ENCODE results near the gene GANC.
"Not testable (repeated sequence)": the region's sequence is repeated elsewhere in the genome, so short reads cannot be mapped to it uniquely, and the experiment has no call there.

The GANC gene

DNA sequence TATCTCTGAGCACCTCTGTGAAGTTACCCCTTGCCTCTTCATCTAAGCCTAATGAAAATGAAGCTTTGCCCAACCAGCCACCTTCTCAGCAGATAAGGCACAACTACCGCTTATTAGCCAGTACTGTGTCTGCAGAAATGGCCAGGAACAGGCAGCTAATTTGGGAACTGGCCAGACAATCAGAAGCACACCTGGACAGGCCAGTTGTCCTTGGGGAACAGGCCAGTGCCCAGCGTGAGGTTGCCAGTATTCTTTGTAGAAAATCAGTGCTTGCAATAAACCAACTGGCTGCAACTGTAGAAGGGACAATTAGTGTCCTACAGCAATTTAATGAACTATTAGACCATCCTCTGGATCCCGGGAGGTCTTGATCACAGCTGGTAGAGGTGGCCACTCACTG is 10.7 kb downstream of the GANC start:
- DNase-seq (ENCODE audit: low read depth in 2 of 2, low spot score in 1 of 2) = no peak

DNA sequence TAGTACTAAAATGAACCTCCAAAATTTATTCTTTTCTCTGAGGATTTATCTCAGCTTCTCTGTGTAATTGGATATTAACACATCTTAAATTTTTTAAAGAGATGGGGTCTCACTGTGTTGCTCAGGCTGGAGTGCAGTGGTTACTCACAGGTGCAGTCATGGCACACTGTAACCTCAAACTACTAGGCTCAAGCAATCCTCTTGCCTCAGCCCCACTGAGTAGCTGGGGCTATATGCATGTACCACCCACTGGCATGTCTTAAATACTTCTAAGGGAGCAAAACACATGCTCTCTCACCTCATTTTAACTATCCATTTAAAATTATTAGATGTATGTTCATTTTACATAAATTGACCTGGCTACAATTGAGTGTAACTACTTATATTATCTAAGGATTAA is 11.6 kb downstream of the GANC start:
- no peak for DNase-seq (ENCODE audit: low read depth in 2 of 2, low spot score in 1 of 2)

DNA sequence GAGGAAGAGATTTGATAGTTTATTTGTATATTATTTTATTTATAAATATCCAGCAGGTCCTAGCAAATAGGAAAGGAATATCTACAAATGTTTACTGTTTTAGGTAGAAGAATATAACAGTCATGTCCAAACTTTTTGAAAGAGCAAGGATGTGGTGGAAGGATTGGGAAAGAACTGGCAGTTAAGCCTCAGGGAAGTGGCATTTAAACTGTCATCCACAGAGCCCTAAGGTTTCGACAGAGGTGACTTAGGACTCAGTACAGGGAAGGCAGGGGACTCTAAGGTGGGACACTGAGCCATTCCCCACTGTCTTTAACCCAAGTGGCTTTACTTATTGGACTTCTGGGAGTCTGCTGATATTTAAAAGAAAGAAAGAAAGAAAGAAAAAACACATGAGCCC is 12.0 kb downstream of the GANC start:
- no peak for DNase-seq (ENCODE audit: low read depth in 2 of 2, low spot score in 1 of 2)

DNA sequence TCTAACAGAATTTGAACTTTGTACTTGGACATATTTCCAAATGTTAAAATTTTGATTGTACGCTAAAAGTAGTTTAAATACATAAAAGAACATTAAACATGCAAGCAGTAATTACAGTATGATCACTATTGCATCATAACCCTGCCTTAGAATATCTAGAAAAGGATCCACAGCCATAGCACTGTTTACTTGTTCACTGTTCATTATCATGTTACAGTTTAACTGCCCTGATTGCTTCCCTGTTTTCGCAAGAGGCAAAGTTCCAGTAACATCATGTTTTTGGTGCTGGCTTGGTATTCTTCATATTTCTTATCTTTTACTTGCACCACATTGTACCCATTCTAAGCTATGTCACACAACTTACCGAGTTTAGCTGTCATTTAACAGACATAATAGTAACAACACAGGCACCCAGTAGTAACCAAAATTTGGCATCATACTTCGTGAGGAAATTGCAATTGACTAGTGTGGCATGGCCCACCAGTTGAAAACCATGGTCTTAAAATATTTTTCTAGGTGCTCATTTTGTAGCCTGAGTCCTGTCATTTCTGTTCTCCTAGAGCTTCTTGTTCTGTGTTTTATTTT is 13.5 kb downstream of the GANC start:
- no peak for DNase-seq (ENCODE audit: low read depth in 2 of 2, low spot score in 1 of 2)

DNA sequence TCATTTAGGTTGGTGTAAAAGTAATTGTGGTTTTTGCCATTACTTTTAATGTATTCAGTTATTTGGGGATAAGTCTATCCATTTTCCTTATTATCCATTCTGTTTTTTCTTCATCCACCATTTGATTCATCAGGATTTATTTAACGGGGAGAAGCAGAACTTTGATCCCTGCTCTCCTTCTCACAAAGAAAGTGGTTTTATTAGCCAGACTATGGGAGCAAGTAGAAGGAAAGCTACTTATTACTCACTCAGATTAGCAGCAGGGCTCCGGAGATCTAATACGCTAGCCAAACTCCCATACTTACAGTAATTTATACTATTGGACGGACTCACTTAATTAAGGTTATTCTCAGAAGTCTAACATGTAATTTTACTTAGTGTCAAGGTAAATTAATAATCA is 14.9 kb downstream of the GANC start:
- no peak for DNase-seq (ENCODE audit: low read depth in 2 of 2, low spot score in 1 of 2)

DNA sequence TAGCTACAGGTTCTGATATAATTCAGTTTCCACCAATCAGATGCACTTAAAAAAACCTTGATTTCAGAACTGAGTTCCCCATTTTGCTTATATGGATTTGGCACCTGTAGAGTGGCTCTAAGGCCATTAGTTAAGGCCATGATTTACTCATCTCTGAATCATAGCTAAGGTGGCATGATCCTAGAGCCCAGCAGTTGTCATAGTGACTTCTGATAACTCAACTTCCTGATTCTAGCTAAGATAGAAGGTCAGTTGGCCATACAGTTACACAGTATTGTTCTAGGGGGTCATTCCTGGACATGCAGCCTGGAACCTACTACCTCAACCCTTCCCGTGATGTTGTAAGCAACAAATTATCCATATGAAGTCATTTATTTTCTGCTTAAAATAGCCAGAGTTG is 16.2 kb downstream of the GANC start:
- DNase-seq (ENCODE audit: low read depth in 2 of 2, low spot score in 1 of 2) = no peak

DNA sequence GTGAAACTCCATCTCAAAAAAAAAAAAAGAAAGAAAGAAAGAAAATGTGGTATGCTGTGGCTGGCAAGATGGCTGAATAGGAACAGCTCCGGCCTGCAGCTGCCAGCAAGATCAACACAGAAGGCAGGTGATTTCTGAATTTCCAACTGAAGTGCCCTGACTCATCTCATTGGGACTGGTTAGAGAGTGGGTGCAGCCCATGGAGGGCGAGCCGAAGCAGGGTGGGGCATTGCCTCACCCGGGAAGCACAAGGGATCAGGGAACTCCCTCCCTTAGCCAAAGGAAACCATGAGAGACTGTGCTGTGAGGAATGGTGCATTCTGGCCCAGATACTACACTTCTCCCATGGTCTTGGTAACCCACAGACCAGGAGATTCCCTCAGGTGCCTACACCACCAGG is 28.0 kb downstream of the GANC start:
- DNase-seq (ENCODE audit: low read depth in 2 of 2, low spot score in 1 of 2) = not testable (repeated sequence)

DNA sequence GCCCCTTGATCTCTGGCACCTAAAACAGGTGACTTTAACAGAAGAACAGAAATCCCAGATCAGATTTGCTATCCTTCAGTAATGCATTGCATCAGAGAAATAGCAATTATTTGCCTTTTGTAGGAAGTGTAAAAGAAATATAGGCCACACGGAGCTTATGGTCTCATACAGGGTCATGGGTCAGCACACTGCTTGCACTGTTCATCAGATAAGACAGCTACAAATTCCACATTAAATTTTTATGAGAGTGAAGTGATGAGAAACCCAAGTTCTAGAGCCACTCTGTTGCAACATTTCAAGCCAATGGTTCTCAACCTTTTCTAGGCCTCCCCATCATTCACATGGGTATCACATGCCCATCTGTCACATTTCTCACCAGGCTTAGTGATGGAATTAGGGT is 33.7 kb downstream of the GANC start:
- no peak for DNase-seq (ENCODE audit: low read depth in 2 of 2, low spot score in 1 of 2)

DNA sequence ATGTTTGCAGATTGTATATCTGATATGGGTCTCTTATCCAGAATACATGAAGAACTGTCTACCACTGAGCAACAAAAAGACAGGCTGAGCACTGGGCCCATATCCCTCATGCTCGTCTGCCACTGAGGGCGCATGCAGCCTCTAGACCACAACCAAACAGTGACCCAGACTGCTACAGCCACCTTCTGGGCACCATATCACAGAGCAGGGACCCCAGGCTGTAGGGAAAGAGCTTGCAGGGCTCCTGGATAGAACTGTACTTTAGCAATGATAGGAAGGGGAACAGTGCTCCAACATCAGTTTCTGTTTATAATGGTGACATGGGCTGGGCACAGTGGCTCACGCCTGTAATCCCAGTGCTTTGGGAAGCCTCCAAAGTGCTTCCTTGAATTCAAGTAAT is 40.5 kb downstream of the GANC start:
- DNase-seq (ENCODE audit: low read depth in 2 of 2, low spot score in 1 of 2) = no peak

DNA sequence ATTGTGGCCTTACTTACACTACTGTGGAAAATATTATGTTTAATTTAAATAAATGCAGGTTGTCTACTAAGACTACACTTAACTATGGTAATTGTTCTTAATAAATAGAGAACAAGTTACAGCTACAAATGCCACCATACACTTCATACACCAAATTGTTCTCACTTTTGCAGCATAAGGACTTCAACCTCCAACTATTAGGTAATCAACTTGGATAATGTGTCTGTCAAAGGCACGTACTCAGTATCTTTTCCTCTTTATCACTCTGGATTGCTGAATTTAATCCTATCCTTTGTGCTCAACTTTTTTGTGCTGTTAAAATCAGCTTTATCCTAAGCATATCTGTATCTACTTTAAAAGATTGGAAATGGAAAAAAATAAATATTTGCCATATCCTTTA is 41.8 kb downstream of the GANC start:
- DNase-seq (ENCODE audit: low read depth in 2 of 2, low spot score in 1 of 2) = no peak

DNA sequence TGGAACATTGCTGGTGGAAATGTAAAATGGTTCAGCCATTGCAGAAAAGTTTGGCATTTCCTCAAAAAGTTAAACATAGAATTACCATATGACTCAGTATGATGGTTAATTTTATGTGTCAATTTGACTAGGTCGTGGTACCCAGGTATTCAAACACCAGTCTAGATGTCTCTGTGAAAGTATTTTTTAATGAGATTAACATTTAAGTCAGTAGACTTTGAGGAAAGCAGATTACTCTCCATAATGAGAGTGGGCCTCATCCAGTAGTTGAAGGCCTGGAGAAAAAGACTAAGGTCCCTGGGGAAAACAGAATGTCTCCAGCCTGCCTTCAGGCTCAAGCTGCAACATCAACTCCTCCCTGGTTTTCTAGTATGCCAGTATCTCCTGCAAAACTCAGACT is 42.5 kb downstream of the GANC start:
- DNase-seq (ENCODE audit: low read depth in 2 of 2, low spot score in 1 of 2) = no peak

DNA sequence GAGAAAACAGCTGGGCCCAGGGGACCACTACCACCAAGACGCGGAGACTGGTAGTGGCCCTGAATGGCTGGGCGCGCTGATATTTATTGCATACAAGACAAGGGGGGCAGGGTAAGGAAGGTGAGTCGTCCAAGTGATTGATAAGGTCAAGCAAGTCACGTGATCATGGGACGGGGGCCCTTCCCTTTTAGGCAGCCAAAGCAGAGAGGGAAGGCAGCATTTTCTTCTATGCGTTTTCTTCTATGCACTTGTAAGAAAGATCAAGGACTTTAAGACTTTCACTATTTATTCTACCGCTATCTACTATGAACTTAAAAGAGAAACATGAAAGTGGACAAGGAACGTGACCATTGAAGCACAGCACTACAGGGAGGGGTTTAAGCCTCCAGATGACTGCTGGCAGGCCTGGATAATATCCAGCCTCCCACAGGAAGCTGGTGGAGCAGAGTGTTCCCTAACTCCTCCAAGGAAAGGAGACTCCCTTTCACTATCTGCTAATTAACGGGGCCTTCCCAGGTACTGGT is 43.3 kb downstream of the GANC start:
- not testable (repeated sequence) for DNase-seq (ENCODE audit: low read depth in 2 of 2, low spot score in 1 of 2)

DNA sequence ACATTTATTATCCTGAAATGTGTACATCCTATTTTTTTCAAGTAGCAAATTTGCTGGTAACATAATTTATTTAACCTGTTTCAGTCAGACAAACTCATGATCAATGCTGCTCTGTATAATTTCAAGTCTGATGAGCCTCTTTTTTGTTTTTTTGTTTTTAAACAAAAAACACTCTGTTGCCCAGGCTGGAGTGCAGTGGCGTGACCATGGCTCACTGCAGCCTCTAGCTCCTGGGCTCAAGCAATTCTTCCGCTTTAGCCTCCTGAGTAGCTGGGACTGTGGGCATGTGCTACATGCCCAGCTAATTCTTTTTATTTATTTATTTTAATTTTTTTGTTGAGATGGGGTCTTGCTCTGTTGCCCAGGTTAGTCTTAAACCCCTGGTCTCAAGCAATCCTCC is 46.2 kb downstream of the GANC start:
- DNase-seq (ENCODE audit: low read depth in 2 of 2, low spot score in 1 of 2) = no peak

DNA sequence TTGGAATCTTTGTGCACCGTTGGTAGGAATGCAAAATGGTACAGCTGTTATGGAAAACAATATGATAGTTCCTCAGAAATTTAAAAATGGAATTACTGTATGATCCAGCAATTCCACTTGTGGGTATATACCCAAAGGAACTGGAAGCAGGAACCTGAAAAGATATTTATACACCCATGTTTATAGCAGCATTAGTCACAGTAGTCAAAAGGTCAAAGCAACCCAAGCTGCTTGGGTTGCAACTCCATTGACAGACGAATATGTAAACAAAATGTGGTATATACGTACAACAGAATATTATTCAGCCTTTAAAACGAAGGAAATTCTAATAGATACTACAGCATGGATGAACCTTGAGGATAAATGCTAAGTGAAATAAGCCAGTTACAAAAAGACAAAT is 51.3 kb downstream of the GANC start:
- DNase-seq (ENCODE audit: low read depth in 2 of 2, low spot score in 1 of 2) = no peak

DNA sequence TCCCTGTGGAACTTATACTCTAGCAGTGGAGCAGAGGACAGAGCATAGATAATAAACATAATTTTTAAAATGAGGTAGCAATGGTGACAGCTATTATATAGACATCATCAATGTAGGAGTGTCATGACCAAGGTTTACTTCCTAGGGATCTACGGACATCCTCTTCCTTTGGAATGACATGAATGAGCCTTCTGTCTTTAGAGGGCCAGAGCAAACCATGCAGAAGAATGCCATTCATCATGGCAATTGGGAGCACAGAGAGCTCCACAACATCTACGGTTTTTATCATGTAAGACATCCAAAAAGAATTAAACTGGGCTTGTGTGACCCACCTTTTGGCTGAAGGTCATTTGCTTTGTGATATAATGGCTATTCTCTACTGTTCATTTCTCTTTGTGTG is 56.2 kb downstream of the GANC start:
- no peak for DNase-seq (ENCODE audit: low read depth in 2 of 2, low spot score in 1 of 2)

DNA sequence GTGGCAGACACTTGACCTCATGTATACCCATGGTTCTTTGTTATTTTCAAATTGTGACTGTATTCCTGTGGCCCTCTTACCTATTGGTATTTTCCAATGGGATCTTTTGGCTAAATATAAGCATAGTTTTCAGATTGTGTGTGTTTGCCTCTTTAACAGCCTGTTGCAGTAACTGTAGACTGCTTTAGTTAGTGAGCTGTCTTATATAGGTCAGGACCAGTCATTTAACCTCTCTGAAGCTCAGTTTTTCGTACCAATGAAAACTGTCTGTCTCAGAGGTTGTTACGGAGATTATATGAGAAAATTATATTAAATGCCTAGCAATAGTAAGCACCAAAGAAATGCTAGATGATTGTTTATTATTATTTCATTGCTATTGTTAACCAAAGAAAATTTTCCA is 57.0 kb downstream of the GANC start:
- DNase-seq (ENCODE audit: low read depth in 2 of 2, low spot score in 1 of 2) = no peak

DNA sequence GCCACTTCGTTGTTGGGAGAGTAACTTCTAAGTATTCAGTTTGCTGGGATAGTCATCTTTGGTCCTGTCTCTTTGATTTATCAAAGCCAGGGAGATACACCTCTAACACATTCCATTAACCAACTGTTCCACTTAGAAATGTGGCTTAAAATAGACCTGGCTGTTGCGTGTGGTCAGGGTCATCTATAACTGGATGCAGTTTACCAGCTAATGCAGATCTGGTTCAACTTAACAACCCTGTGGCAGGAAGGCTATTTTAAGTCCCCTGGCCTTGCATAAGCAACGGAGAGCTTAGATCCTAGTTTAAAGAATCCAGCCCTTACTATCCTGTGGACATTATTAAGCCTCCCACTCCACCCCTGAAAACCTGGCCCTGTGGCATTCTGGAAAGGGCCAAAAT is 58.2 kb downstream of the GANC start:
- DNase-seq (ENCODE audit: low read depth in 2 of 2, low spot score in 1 of 2) = no peak

DNA sequence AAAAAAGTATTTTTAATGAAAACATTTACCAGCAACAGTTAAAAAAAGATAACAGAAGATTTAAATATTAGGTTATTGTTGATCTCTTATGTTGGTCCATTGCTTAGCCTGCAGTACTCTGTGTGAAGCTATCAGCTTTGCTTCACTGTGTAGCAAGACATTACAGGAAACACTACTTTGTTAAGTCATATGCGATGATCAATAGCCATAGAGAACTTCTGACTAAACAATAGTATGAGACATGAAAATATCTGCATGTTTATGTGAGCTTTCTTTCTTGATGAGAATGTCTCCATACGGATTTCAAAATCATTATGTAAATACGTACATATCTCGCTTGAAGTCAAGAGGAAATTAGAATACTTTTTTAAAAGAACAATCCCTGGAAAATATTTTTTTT is 59.3 kb downstream of the GANC start:
- DNase-seq (ENCODE audit: low read depth in 2 of 2, low spot score in 1 of 2) = no peak

DNA sequence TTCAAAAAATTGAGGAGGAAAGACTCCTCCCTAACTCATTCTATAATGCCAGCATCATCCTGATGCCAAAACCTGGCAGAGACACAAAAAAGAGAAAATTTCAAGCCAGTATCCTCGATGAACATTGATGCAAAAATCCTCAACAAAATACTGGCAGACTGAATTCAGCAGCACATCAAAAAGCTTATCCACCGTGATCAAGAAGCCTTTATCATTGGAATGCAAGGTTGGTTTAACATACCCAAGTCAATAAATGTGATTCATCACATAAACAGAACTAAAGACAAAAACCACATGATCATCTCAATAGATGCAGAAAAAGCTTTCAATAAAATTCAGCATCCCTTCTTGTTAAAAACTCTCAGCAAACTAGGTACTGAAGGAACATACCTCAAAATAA is 62.1 kb downstream of the GANC start:
- no peak for DNase-seq (ENCODE audit: low read depth in 2 of 2, low spot score in 1 of 2)

DNA sequence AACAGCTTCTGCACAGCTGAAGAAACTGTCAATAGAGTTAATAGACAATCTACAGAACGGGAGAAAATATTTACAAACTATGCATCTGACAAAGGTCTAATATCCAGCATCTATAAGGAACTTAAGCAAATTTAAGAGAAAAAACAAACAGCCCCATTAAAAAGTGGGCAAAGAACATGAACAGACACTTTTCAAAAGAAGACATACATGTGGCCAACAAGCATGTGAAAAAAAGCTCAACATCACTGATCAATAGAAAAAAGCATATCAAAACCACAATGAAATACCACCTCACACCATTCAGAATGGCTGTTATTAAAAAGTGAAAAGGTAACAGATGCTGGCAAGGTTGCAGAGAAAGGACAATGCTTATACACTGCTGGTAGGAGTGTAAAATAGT is 63.6 kb downstream of the GANC start:
- DNase-seq (ENCODE audit: low read depth in 2 of 2, low spot score in 1 of 2) = not testable (repeated sequence)

DNA sequence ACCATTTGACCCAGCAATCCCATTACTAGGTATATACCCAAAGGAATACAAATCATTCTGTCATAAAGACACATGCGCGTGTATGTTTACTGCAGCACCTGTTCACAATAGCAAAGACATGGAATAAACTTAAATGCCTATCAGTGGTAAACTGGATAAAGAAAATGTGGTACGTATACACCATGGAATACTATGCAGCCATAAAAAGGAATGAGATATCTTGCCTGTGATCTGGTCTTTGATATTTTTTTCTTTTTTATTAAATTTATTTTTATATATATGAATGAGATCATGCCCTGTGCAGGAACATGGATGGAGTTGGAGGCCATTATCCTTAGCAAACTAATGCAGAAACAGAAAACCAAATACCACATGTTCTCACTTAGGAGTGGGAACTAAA is 64.1 kb downstream of the GANC start:
- not testable (repeated sequence) for DNase-seq (ENCODE audit: low read depth in 2 of 2, low spot score in 1 of 2)

DNA sequence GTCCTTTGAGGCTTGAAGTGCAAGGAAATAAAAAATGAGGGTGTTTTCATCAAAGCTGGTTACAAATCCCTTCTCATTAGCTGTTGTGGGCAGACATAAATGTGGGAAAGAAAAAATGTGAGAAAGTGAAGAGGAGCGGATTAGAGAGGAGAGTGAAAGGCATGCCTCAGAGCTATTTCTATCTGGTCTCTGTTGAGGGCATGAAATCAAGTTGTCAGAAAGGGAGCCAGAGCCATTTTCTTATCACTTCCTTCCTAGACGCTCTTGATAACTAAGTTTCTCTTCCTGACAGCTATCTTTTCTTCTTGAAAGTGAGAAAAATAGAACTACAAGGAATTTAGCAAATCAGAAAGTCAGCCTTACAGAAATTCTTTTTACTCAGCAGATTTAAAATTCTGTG is 65.5 kb downstream of the GANC start:
- no peak for DNase-seq (ENCODE audit: low read depth in 2 of 2, low spot score in 1 of 2)

DNA sequence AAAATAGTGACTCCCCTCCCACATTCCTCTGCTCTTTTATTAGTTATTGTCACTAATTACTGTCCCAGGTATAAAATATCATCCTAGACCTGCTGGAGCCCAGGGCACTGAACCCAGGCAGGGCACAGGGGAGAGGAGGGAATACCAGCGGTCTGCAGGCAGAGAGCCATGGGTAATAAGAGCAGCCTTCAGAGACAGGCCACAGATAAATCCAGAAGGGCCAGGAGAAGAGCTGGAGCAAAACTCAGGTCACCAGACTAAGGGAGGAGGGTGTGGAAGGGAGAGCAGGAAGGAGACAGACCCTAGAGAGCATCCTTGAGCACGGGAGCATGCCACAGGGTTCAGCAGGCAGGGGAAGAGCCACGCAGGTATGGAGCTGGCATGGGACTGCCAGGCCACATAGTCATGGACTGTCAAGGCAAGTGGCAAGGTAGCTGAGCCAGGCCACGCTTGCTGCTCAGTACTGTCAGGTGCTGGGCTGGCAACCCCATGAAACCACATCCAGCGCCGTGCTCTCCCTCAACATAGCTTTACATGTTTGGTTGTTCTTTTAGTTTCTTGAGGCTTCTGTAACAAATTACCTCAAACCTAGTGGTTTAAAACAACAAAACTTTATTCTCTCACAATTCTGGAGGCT is 70.7 kb downstream of the GANC start:
- DNase-seq (ENCODE audit: low read depth in 2 of 2, low spot score in 1 of 2) = no peak

All from stimulated activated CD8-positive, alpha-beta memory T cell treated with anti-CD3 and anti-CD28 coated beads, Interleukin-4, amount 100 ng/mL, for 1 hour (primary cell).